Measurements from ENCODE around the gene RHBDD1. TPM values are rescaled to one million over a fixed set of nuclear protein-coding genes. Genes with fewer than 3 reads are reported as not detected.

Gene RHBDD1
- total RNA-seq: 40.6 TPM
- long read RNA-seq, full-length matches to known transcripts: 5 of 19 reads
- long read RNA-seq, partial matches to known transcripts: 2 of 19 reads
- long read RNA-seq, other reads (novel, unspliced or antisense): 12 of 19 reads

- intact Hi-C loops (cut with DNase I): no loop called here
- DNase-seq (ENCODE audit: low spot score): peak; percentile 96
Observed at GRCh38 chr2:226835796-226836547, at the start of gene RHBDD1. RHBDD1 (plus strand) TSS chr2:226836054; CDS start chr2:226864694, 28,640 bp downstream.

- DNase-seq (ENCODE audit: low spot score): no peak
- intact Hi-C loops (cut with DNase I): no loop called here
Observed at GRCh38 chr2:226788064-226788463, 47.8 kb upstream of the RHBDD1 start.

- intact Hi-C loops (cut with DNase I): no loop called here
Observed at GRCh38 chr2:226788881-226789490, 46.9 kb upstream of the RHBDD1 start.

GRCh38 chr2:226790011-226790410 lies 45.8 kb upstream of the RHBDD1 start:
- DNase-seq (ENCODE audit: low spot score): no peak
- intact Hi-C loops (cut with DNase I): loop anchor here (2.0 to 10.0 kb wide), 6 partner anchors 17 to 315 kb away; no protein-coding TSS in a partner anchor

More at GRCh38 chr2:226788881-226789490, 46.9 kb upstream of the RHBDD1 start:
- no peak for DNase-seq (ENCODE audit: low spot score)

GRCh38 chr2:226790431-226790830 lies 45.4 kb upstream of the RHBDD1 start:
- no peak for DNase-seq (ENCODE audit: low spot score)
- intact Hi-C loops (cut with DNase I): loop anchor here (2.0 to 10.0 kb wide), 6 partner anchors 18 to 316 kb away; no protein-coding TSS in a partner anchor

GRCh38 chr2:226791056-226791486 lies 44.8 kb upstream of the RHBDD1 start:
- DNase-seq (ENCODE audit: low spot score): peak; percentile 81
- intact Hi-C loops (cut with DNase I): loop anchor here (2.0 to 10.0 kb wide), 6 partner anchors 18 to 316 kb away; no protein-coding TSS in a partner anchor

GRCh38 chr2:226791487-226792081 lies 44.3 kb upstream of the RHBDD1 start:
- DNase-seq (ENCODE audit: low spot score): peak; percentile 96
- intact Hi-C loops (cut with DNase I): loop anchor here (2.0 to 10.0 kb wide), 6 partner anchors 19 to 317 kb away; no protein-coding TSS in a partner anchor

- no peak for DNase-seq (ENCODE audit: low spot score)
- intact Hi-C loops (cut with DNase I): loop anchor here (5.0 to 10.0 kb wide), 5 partner anchors 35 to 318 kb away; no protein-coding TSS in a partner anchor
Observed at GRCh38 chr2:226792155-226792881, 43.5 kb upstream of the RHBDD1 start.

- no peak for DNase-seq (ENCODE audit: low spot score)
- intact Hi-C loops (cut with DNase I): loop anchor here (5.0 to 10.0 kb wide), 5 partner anchors 36 to 319 kb away; no protein-coding TSS in a partner anchor
Observed at GRCh38 chr2:226793646-226794045, 42.2 kb upstream of the RHBDD1 start.

GRCh38 chr2:226794196-226794661 lies 41.6 kb upstream of the RHBDD1 start:
- DNase-seq (ENCODE audit: low spot score): no peak
- intact Hi-C loops (cut with DNase I): loop anchor here (5.0 to 10.0 kb wide), 5 partner anchors 37 to 319 kb away; no protein-coding TSS in a partner anchor

GRCh38 chr2:226794751-226795171 lies 41.1 kb upstream of the RHBDD1 start:
- DNase-seq (ENCODE audit: low spot score): no peak
- intact Hi-C loops (cut with DNase I): loop anchor here (5.0 to 10.0 kb wide), 8 partner anchors 37 to 762 kb away; no protein-coding TSS in a partner anchor

- DNase-seq (ENCODE audit: low spot score): peak; percentile 77
- intact Hi-C loops (cut with DNase I): loop anchor here (2.0 to 10.0 kb wide), 6 partner anchors 73 to 763 kb away; no protein-coding TSS in a partner anchor
Observed at GRCh38 chr2:226795281-226796011, 40.4 kb upstream of the RHBDD1 start.

- DNase-seq (ENCODE audit: low spot score): peak; percentile 74
- intact Hi-C loops (cut with DNase I): loop anchor here (2.0 to 10.0 kb wide), 6 partner anchors 74 to 764 kb away; no protein-coding TSS in a partner anchor
Observed at GRCh38 chr2:226796012-226796839, 39.6 kb upstream of the RHBDD1 start.

- DNase-seq (ENCODE audit: low spot score): no peak
- intact Hi-C loops (cut with DNase I): loop anchor here (2.0 to 10.0 kb wide), 6 partner anchors 75 to 765 kb away; no protein-coding TSS in a partner anchor
Observed at GRCh38 chr2:226796840-226797288, 39.0 kb upstream of the RHBDD1 start.

- peak; percentile 75 for DNase-seq (ENCODE audit: low spot score)
- intact Hi-C loops (cut with DNase I): loop anchor here (2.0 to 10.0 kb wide), 6 partner anchors 75 to 765 kb away; no protein-coding TSS in a partner anchor
Observed at GRCh38 chr2:226797289-226797988, 38.4 kb upstream of the RHBDD1 start.

- intact Hi-C loops (cut with DNase I): loop anchor here (2.0 to 10.0 kb wide), 7 partner anchors 76 to 907 kb away; no protein-coding TSS in a partner anchor
Observed at GRCh38 chr2:226797989-226798421, 37.8 kb upstream of the RHBDD1 start.

More at GRCh38 chr2:226797989-226798421, 37.8 kb upstream of the RHBDD1 start:
- DNase-seq (ENCODE audit: low spot score): no peak

Measured in cardiac septum (tissue), 1 donor.